Colonic mucosa (tissue), 4 donors: Measurements from ENCODE around the gene GALNT18. TPM values are rescaled to one million over a fixed set of nuclear protein-coding genes. Genes with fewer than 3 reads are reported as not detected.

ENCODE experiments used
- DNase-seq: peaks from one replicate; pipeline ENCODE4 v3.0.0-alpha.2; 2020
- H3K27ac ChIP-seq: fragments of 200-600 bp; one replicate; pipeline ENCODE4 v1.8.0; 2021
- H3K27me3 ChIP-seq: fragments of 200-600 bp; one replicate; pipeline ENCODE4 v1.8.0; 2021
- H3K36me3 ChIP-seq: fragments of 200-600 bp; one replicate; pipeline ENCODE4 v1.8.0; 2021
- H3K4me1 ChIP-seq: fragments of 200-600 bp; one replicate; pipeline ENCODE4 v1.8.0; 2021; ENCODE audit warnings: mild to moderate bottlenecking
- H3K4me3 ChIP-seq: fragments of 200-600 bp; one replicate; pipeline ENCODE4 v1.8.0; 2021
- H3K9ac ChIP-seq, 2 donors: one replicate each; pipeline ENCODE4 v1.7.0; 2013; ENCODE audit warnings: control low read depth in 2 of 2, low read depth in 2 of 2, low read length in 2 of 2
- H3K9me3 ChIP-seq: fragments of 200-600 bp; one replicate; pipeline ENCODE4 v1.8.0; 2021
- CTCF ChIP-seq: fragments of 200-600 bp; IDR thresholded peaks from one replicate; pipeline ENCODE4 v1.8.0; 2022; ENCODE audit warnings: antibody characterized with exemption, mild to moderate bottlenecking
- intact Hi-C: fragments of 100-400 bp; cut with DNase I; formaldehyde crosslinking; loops from one replicate; pipeline ENCODE4 v1.14.1; 2022
- total RNA-seq, 2 donors: library from RNA; stranded (reverse); fragmentation: NEBNext Ultra II Directional in 1 of 2; extraction: Animal tissue kit (Norgen Biotek cat#: 25700) in 1 of 2; gene quantifications; one replicate each; pipeline ENCODE4 v1.2.1, GENCODE V29; 2021
- donor health status: healthy.
- donor health status: DM: no; HTN: no; CAD: no.
- donor health status: DM: no; HTN: no; CAD: no.

GALNT18 gene
- total RNA-seq, 2 donors from 2014 or later: 3.6 to 8.3 TPM

- no peaks in the 10 kb centered on the region for H3K36me3 ChIP-seq
- DNase-seq: no peak
- intact Hi-C loops: no loop called here
- H3K9me3 ChIP-seq: no peaks in the 10 kb centered on the region
- H3K4me1 ChIP-seq: no peaks in the 10 kb centered on the region
- H3K4me3 ChIP-seq: no peak overlapping the region
- TF ChIP-seq CTCF: no peak
- H3K27me3 ChIP-seq: no peaks in the 10 kb centered on the region
- no peak overlapping the region for H3K9ac ChIP-seq
- H3K27ac ChIP-seq: no peak overlapping the region
These were observed 40.3 kb downstream of the GALNT18 start for GRCh38 chr11:11581481-11581880.

DNA sequence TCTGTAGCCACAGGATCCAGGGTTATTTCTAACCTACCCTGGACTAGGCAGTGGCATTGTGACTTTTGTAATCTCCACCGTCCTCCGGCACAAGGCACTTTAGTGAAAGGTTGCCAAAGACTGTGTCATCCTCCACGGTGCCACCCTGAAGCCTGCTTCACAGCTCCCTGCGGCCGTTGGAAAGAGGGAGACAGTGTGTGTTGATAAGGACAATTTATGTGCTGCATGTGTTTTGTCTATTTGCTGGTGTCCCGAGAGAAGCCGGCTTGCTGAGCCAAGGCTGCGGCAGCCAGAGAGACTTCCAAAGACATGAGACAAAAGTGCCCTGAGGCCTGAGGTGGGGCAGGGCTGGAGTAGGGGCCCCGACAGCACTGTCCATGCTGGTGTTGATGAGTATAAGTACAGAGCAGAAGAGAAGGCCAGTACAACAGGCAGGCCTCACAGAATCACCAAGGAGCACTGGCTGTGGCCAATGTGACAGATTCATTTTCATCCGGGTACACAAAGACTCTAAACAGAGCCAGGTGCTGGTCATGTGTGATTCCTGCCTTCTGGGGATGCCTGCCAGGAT is 40.9 kb downstream of the GALNT18 start:
- intact Hi-C loops: no loop called here
- Histone ChIP-seq H3K36me3 (no peaks in the 10 kb centered on the region), H3K4me1 (no peaks in the 10 kb centered on the region), H3K9ac (no peak overlapping the region), H3K27ac (no peak overlapping the region), H3K9me3 (no peaks in the 10 kb centered on the region), H3K4me3 (no peak overlapping the region), H3K27me3 (no peaks in the 10 kb centered on the region)
- no peak for DNase-seq
- no peak for TF ChIP-seq CTCF

DNA sequence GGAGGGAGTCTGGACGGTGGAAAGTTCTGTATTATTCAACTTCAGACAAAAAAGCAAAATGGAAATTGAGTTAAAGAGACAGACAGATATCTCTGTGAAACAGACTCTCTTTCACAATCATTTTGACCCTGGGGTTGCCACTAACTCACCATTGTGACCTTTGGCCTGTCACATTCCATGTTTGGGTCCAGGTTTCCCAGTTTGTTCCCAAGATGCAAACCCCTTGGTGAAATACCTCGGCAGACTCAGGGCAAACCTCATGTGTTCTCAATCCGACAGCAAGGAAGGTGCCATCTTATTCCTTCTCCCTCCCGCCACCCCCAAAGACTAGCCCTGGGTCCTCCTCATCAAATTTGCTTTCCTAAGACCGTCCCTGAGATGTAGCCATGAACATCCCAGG is 41.8 kb downstream of the GALNT18 start:
- H3K9ac ChIP-seq: no peak overlapping the region
- no peaks in the 10 kb centered on the region for H3K27me3 ChIP-seq
- no peaks in the 10 kb centered on the region for H3K9me3 ChIP-seq
- intact Hi-C loops: no loop called here
- no peaks in the 10 kb centered on the region for H3K36me3 ChIP-seq
- H3K27ac ChIP-seq: no peak overlapping the region
- no peak for DNase-seq
- no peaks in the 10 kb centered on the region for H3K4me1 ChIP-seq
- H3K4me3 ChIP-seq: no peak overlapping the region
- no peak for TF ChIP-seq CTCF

- TF ChIP-seq CTCF: no peak
- H3K4me3 ChIP-seq: no peak overlapping the region
- no peak for DNase-seq
- intact Hi-C loops: no loop called here
- no peaks in the 10 kb centered on the region for H3K4me1 ChIP-seq
- H3K27me3 ChIP-seq: no peaks in the 10 kb centered on the region
- no peak overlapping the region for H3K9ac ChIP-seq
- H3K9me3 ChIP-seq: no peaks in the 10 kb centered on the region
- no peaks in the 10 kb centered on the region for H3K36me3 ChIP-seq
- H3K27ac ChIP-seq: no peak overlapping the region
These were observed 42.5 kb downstream of the GALNT18 start for GRCh38 chr11:11579012-11579988.

DNA sequence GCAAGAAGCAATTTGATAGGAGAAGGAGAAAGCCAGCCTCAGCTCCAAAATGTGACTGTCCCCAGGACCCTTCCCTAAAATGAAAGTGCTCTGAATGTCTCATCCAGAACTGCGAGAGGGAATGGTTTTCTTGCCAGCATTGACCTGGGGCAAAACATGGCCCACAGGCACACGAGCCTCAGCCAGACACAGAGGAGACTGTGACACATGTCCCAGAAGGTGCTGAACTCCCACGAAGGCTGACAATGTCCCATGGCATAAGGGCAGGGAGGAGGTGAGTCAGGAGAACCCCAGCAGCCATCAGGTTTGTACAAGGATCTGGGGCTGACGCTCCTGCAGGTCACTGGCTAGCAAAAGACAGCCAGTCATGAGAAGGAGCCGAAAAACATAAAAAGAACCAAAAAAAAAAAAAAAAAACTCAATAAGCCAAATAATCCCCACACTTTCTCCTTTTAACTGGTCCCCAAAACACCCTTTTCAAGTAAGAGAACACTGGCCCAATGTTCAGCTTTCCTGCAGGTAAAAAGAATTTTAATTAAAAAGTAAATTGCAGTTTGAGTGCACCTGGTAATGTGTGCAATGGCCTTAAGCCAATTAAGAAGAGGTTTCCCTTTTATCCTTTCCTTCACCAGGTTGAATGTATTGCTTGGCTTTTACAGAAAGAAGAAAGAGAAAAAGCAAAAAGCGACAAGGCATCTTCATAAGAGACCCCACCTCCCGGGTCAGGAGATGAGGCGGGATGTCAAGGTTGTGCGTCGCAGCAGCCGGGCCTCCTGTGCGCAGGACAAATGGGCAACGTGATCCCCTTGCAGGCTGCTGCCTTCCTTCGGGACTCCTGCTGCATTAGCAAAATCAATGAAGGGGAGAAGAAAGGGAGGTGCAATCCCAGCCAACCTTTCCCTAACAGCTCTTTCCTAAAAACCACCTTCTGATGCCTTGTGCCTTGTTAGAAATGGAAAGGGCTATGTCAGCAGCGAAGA is 43.6 kb downstream of the GALNT18 start:
- TF ChIP-seq CTCF: no peak
- H3K4me3 ChIP-seq: no peak overlapping the region
- no peaks in the 10 kb centered on the region for H3K27me3 ChIP-seq
- no peak overlapping the region for H3K9ac ChIP-seq
- no peak for DNase-seq
- no peaks in the 10 kb centered on the region for H3K36me3 ChIP-seq
- H3K4me1 ChIP-seq: no peaks in the 10 kb centered on the region
- intact Hi-C loops: no loop called here
- no peak overlapping the region for H3K27ac ChIP-seq
- H3K9me3 ChIP-seq: no peaks in the 10 kb centered on the region
